ENCODE data around the gene ARHGAP24. TPM values are rescaled to one million over a fixed set of nuclear protein-coding genes. Genes with fewer than 3 reads are reported as not detected.

The ARHGAP24 gene
- total and polyA plus RNA-seq, 2 donors (not counting 1 experiment from before 2014, with no cell fraction given) = 48.4 to 141 TPM

DNA sequence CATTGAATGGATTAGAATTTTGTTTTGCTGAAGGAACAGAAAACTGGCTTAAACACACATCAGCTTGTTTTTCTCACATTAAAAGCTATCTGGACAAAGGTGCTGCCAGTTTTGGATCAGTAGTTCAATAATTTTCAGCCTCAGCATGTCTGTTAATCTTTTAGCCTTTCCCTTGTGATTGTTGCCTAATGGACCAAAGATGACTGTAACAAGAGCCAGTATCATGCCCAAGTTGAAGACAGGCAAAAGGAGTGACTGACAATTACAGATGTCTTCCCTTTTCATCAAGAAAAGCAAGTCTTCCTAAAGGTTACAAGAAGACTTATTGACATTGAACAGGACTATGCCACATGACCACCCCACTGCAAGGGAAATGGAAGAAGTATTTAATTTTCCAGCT is 465.2 kb downstream of the ARHGAP24 start:
- peaks cover 3% of the 10 kb centered on the region for H3K4me1 Mint-ChIP-seq
- intact Hi-C loops (cut with micrococcal nuclease) = no loop called here
- ChIA-PET POLR2A (no interaction called here), CTCF (no interaction called here)
- TF ChIP-seq EZH2 (IDR thresholded peaks at IDR 0.05; ENCODE audit: borderline replicate concordance, insufficient read depth, low read depth, low read length, poor library complexity, severe bottlenecking) = no peak
- TF ChIP-seq, protein P1, sequence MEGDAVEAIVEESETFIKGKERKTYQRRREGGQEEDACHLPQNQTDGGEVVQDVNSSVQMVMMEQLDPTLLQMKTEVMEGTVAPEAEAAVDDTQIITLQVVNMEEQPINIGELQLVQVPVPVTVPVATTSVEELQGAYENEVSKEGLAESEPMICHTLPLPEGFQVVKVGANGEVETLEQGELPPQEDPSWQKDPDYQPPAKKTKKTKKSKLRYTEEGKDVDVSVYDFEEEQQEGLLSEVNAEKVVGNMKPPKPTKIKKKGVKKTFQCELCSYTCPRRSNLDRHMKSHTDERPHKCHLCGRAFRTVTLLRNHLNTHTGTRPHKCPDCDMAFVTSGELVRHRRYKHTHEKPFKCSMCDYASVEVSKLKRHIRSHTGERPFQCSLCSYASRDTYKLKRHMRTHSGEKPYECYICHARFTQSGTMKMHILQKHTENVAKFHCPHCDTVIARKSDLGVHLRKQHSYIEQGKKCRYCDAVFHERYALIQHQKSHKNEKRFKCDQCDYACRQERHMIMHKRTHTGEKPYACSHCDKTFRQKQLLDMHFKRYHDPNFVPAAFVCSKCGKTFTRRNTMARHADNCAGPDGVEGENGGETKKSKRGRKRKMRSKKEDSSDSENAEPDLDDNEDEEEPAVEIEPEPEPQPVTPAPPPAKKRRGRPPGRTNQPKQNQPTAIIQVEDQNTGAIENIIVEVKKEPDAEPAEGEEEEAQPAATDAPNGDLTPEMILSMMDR (IDR thresholded peaks at IDR 0.05) = no peak
- H3K27me3 Mint-ChIP-seq = no peaks in the 10 kb centered on the region
- H3K9me3 ChIP-seq (ENCODE audit: control extremely low read depth in 1 of 3, control insufficient read depth in 2 of 3, insufficient read depth in 1 of 3, low read length in 2 of 3) = peaks cover 0 to 2% (median 1%) of the 10 kb centered on the region in 3 donors
- no peak overlapping the region for H2AFZ ChIP-seq (ENCODE audit: insufficient read depth, low read depth, low read length, poor library complexity, severe bottlenecking)
- no peak overlapping the region for H3K4me2 ChIP-seq (replicated peaks; ENCODE audit: low read depth, low read length, poor library complexity, severe bottlenecking)
- DNase-seq (no peak), ATAC-seq (ENCODE audit: low read depth) (no peak)
- no peaks in the 10 kb centered on the region for H4K20me1 ChIP-seq (ENCODE audit: control insufficient read depth, insufficient read depth, low read length, poor library complexity, severe bottlenecking)
- no peaks in the 10 kb centered on the region for H3K4me1 ChIP-seq (ENCODE audit: control insufficient read depth in 2 of 2, insufficient read depth in 2 of 2, low read length in 2 of 2)
- H3K4me3 ChIP-seq (ENCODE audit: control extremely low read depth in 1 of 5, extremely low read depth in 1 of 5, insufficient read depth in 1 of 5, low read depth in 2 of 5, low read length in 4 of 5) = no peak overlapping the region
- peaks cover 4 to 15% of the 10 kb centered on the region in 2 experiments for H3K36me3 ChIP-seq (replicated peaks in 1 of 2; ENCODE audit: control extremely low read depth in 1 of 2, control insufficient read depth in 1 of 2, extremely low read depth in 1 of 2, insufficient read depth in 2 of 2, low read length in 1 of 2)
- H3K27ac ChIP-seq (ENCODE audit: low read length in 2 of 2) = no peak overlapping the region
- H3K79me2 ChIP-seq (ENCODE audit: control insufficient read depth, insufficient read depth, low read length) = no peaks in the 10 kb centered on the region
- no peaks in the 10 kb centered on the region for H3K9me3 Mint-ChIP-seq (ENCODE audit: insufficient read depth)
- H3K4me3 Mint-ChIP-seq = no peak overlapping the region
- H3K9ac ChIP-seq (ENCODE audit: low read length) = no peak overlapping the region
- H3K27ac Mint-ChIP-seq = no peak overlapping the region
- H3K27me3 ChIP-seq (replicated peaks in 1 of 4; ENCODE audit: control extremely low read depth in 1 of 4, control insufficient read depth in 3 of 4, insufficient read depth in 4 of 4, low read length in 3 of 4) = no peaks in the 10 kb centered on the region

DNA sequence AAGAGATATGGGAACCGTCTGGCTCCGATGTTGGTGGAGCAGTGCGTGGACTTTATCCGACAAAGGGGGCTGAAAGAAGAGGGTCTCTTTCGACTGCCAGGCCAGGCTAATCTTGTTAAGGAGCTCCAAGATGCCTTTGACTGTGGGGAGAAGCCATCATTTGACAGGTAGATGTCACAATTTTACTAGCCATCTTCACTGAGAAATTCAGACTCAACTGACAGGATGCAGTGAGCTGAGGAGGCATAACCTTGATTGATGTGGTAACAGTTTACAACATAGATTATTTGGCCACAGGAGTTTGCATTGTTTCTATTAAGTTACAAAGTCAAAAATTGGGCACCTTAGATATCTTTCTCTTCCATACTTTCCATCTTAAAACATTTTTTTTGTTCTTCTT is 467.2 kb downstream of the ARHGAP24 start:
- no peaks in the 10 kb centered on the region for H3K79me2 ChIP-seq (ENCODE audit: control insufficient read depth, insufficient read depth, low read length)
- H3K4me1 ChIP-seq (ENCODE audit: control insufficient read depth in 2 of 2, insufficient read depth in 2 of 2, low read length in 2 of 2) = no peaks in the 10 kb centered on the region
- ChIA-PET POLR2A (no interaction called here), CTCF (no interaction called here)
- H3K27ac ChIP-seq (ENCODE audit: low read length in 2 of 2) = no peak overlapping the region
- no peak overlapping the region for H2AFZ ChIP-seq (ENCODE audit: insufficient read depth, low read depth, low read length, poor library complexity, severe bottlenecking)
- H3K4me2 ChIP-seq (replicated peaks; ENCODE audit: low read depth, low read length, poor library complexity, severe bottlenecking) = no peak overlapping the region
- H3K36me3 ChIP-seq (replicated peaks in 1 of 2; ENCODE audit: control extremely low read depth in 1 of 2, control insufficient read depth in 1 of 2, extremely low read depth in 1 of 2, insufficient read depth in 2 of 2, low read length in 1 of 2) = peaks cover 4 to 15% of the 10 kb centered on the region in 2 experiments
- intact Hi-C loops (cut with micrococcal nuclease) = no loop called here
- WGBS (ENCODE audit: insufficient coverage) = 100% methylated on average over 4 of the region's 5 CpGs
- H3K9me3 ChIP-seq (ENCODE audit: control extremely low read depth in 1 of 3, control insufficient read depth in 2 of 3, insufficient read depth in 1 of 3, low read length in 2 of 3) = peaks cover 0 to 2% (median 1%) of the 10 kb centered on the region in 3 donors
- H3K4me3 Mint-ChIP-seq = no peak overlapping the region
- H3K4me1 Mint-ChIP-seq = peaks cover 8% of the 10 kb centered on the region
- H3K9ac ChIP-seq (ENCODE audit: low read length) = no peak overlapping the region
- no peak for ATAC-seq (ENCODE audit: low read depth)
- no peak for DNase-seq
- H3K27me3 Mint-ChIP-seq = no peaks in the 10 kb centered on the region
- no peaks in the 10 kb centered on the region for H3K27me3 ChIP-seq (replicated peaks in 1 of 4; ENCODE audit: control extremely low read depth in 1 of 4, control insufficient read depth in 3 of 4, insufficient read depth in 4 of 4, low read length in 3 of 4)
- H3K9me3 Mint-ChIP-seq (ENCODE audit: insufficient read depth) = no peaks in the 10 kb centered on the region
- H3K27ac Mint-ChIP-seq = no peak overlapping the region
- H4K20me1 ChIP-seq (ENCODE audit: control insufficient read depth, insufficient read depth, low read length, poor library complexity, severe bottlenecking) = no peaks in the 10 kb centered on the region
- TF ChIP-seq, protein P1 (IDR thresholded peaks at IDR 0.05) = no peak
- TF ChIP-seq EZH2 (IDR thresholded peaks at IDR 0.05; ENCODE audit: borderline replicate concordance, insufficient read depth, low read depth, low read length, poor library complexity, severe bottlenecking) = no peak
- no peak overlapping the region for H3K4me3 ChIP-seq (ENCODE audit: control extremely low read depth in 1 of 5, extremely low read depth in 1 of 5, insufficient read depth in 1 of 5, low read depth in 2 of 5, low read length in 4 of 5)
